ENCODE data around the gene CA5B. TPM values are rescaled to one million over a fixed set of nuclear protein-coding genes. Genes with fewer than 3 reads are reported as not detected.
A peak's percentile ranks its signal among the peaks of the same experiment; 100 is the strongest.
"Not testable (repeated sequence)": the region's sequence is repeated elsewhere in the genome, so short reads cannot be mapped to it uniquely, and the experiment has no call there.

CA5B gene
- 6.3 TPM for total RNA-seq (ENCODE audit: insufficient read depth, low replicate concordance)

DNA sequence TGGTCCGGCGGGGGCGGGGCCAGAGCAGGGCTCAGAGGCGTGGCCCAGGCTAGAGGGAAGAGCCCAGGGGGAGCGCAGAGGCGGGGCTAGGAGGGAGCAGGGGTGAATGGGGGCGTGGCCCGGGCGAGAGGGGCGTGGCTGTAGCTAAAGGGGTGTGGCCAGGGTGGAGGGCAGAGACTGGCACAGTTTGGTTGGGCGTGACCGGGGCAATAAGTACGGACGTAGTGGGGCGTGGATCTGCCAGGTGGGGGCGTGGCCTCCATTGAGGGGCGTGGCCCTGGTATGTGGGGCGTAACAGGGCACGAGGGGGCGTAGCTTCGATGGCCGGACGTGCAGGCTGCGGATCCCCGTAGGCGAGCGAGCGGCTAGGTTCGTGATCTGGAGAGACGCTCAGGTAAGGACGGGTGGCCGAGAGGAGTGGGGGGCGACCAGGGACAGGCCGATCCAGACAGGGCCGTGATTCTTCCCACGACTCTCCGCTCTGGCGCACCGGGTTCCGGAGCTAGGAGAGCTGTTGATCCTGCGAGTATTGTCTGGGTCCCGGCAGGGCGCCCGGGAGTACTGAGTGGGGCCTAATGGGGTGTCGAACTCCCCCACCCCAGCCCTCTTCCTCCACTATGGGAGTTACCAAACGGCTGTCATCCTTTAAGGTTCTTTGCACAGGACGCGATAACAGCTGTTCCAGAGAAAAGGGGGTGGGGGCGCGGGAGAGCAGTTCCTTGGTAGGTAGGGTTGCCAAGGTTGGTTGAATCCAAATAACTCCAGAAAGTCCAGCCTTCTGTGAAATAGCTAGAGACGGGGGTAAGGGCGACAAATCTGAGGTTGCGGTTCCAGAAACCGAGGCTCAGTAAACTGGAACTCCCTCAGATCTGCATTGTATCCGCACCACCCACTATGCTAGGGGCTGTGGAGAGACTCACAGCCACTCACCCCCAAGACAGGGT is at the start of gene CA5B:
TSS of gene CA5B (plus strand) at position 312 of the 944 bp plus-strand sequence. CDS start 11,754 bp downstream, outside the sequence.
- DNase-seq (ENCODE audit: low spot score), result peak; percentile 82

DNA sequence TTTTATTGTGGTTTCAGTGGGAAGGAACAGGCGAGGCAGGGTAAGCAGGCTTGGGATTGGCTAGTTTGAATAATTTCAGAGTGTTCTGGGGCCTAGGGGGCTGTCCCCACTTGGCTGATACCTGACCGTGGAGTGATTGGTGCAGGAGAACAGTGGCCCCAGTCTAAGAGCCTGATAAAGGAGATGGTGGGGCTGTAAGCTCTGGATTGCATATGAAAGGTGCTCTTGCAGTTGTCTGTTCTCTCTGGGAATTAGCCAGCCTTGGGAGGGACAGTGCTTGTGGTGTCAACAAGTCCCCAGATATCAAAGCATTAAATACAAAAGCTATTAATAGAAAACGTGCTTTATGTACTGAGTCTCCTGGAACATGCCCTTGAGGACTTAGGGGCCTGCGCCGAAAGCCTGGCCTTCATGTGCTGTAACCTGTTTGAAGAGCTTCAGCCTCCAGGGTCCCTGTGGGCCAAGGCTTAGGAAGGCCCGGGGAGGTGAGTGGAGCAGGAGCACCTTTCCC is 43.1 kb upstream of the CA5B start:
- DNase-seq (ENCODE audit: low spot score), result no peak

- no peak for DNase-seq (ENCODE audit: low spot score)
Observed at GRCh38 chrX:15696516-15696915, 41.6 kb upstream of the CA5B start.

GRCh38 chrX:15702488-15703371 is 35.3 kb upstream of the CA5B start:
- DNase-seq (ENCODE audit: low spot score), result no peak

GRCh38 chrX:15703809-15704208 is 34.3 kb upstream of the CA5B start:
- not testable (repeated sequence) for DNase-seq (ENCODE audit: low spot score)

GRCh38 chrX:15704273-15704672 is 33.8 kb upstream of the CA5B start:
- DNase-seq (ENCODE audit: low spot score), result not testable (repeated sequence)

GRCh38 chrX:15714529-15714928 is 23.5 kb upstream of the CA5B start:
- DNase-seq (ENCODE audit: low spot score), result no peak

GRCh38 chrX:15718283-15718970 is 19.6 kb upstream of the CA5B start:
- DNase-seq (ENCODE audit: low spot score), result no peak

- no peak for DNase-seq (ENCODE audit: low spot score)
Observed at GRCh38 chrX:15719324-15719968, 18.6 kb upstream of the CA5B start.

- DNase-seq (ENCODE audit: low spot score), result no peak
Observed at GRCh38 chrX:15721911-15722310, 16.2 kb upstream of the CA5B start.

- no peak for DNase-seq (ENCODE audit: low spot score)
Observed at GRCh38 chrX:15723887-15724517, 14.1 kb upstream of the CA5B start.

DNA sequence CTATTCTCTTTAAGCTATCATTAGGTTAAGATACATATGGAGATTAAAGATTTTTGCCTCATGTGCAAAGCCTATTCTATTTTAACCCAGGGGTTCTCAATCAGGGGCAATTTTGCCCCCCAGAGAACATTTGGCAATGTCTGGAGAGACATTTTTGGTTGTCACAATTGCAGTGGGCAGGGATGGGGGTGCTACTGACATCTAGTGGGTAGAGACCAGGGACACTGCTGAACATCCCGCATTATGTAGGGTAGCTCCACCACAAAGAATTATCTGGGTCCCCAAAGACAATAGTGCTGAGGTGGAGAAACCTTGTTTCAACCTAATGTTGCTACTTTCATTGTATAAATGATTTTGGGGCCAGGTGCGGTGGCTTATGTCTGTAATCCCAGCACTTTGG is 13.2 kb upstream of the CA5B start:
- no peak for DNase-seq (ENCODE audit: low spot score)

DNA sequence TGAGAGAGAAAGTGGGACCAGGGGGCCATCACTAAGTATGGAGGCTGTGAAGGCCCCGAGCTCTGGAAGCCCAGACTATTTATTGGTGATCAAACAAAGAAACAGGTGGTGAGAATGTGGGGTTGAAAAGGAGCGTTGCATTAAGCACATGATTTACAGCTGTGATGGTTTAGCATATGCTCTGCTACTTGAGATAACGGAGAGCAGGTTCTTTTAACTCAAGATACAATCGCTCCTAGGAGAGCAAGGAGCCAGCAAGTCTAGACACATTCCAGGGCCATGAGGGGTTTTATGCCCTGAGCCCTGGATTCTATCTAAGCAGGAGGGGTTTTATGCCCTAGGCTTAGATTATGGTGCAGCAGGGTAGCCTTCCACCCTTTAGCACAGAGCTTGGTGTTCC is 6.7 kb upstream of the CA5B start:
- not testable (repeated sequence) for DNase-seq (ENCODE audit: low spot score)

DNA sequence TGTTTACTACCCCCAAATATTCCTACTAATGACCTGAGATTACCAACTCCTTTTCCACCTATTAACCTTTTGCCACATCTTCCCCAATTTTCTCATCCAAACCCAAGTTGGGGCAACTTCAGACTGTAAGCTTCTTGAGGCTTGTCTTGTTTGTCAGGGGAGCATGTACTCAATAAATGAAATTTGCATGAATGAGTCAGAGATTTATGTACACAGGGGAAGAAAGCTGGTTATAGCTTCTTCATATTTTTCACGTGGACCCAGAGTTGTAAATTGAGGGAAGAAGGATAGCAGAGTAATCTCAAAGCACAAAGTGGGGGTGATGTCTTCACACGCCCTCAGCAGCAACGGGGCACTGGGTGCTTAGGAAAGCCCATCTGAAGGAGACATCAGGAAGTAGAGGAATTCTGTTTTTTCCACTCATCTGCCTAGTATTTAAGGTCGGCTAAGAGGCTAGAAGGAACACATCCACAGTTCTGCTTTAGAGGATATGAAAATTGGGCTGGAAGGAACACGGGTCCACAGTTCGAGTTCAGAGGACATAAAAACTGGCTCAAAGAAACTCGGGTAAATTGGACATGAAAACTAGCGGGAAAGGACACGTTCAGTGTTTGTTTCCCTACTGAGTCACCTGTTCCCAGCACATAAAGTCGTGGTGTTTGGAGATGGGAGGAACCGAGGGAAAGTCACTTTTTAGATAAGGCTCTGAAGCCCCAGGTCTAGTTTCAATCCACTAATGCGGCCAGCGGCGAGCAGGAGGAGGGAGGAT is 696 bp upstream of the CA5B start:
- DNase-seq (ENCODE audit: low spot score), result no peak

GRCh38 chrX:15739886-15740285 is 1.8 kb downstream of the CA5B start:
- DNase-seq (ENCODE audit: low spot score), result no peak

DNA sequence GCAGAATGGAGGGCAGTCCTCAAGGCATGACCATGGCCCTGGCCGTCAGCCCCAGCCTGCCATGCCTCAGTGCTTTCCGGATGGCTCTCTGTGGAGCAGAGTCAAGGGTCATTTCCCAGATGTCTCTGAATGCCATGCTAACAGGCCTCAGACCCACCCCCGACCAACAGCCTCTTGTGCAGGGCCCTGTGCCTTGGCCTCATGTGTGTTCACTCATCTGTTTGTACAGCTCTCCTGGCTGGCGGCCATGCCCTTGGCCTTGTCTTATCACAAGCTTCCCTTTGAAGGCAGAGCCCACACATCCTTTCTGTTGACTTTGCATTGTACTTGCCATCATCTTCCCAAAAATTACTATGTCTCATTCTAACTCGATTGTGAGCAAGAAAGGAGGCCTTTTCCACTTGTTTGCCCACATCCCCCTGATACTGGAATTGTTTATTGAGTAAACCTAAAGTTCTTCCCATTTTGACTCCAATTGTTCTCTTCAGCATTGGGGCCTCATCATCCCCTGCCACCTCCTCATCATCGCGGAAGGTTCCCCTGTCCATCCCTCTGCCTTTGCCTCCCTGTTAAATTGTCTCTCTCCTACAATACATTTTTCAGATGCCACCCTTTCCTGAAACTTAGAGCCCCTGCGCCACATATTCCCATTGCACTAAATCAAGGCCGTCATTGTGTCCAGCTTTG is 6.3 kb downstream of the CA5B start:
- no peak for DNase-seq (ENCODE audit: low spot score)

GRCh38 chrX:15745179-15745578 is 7.1 kb downstream of the CA5B start:
- no peak for DNase-seq (ENCODE audit: low spot score)

DNA sequence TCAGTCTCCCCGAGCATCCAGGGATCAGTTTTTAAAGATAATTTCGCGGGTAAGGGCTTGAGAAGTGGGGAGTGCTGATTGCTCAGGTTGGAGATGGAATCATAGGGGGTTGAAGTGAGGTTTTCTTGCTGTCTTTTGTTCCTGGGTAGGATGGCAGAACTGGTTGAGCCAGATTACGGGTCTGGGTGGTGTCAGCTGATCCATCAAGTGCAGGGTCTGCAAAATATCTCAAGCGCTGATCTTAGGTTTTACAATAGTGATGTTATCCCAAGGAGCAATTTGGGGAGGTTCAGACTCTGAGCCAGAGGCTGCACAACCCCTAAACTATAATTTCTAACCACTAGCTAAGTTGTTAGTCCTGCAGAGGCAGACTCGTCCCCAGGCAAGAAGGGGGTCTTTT is 8.6 kb downstream of the CA5B start:
- peak; percentile 45 for DNase-seq (ENCODE audit: low spot score)

- no peak for DNase-seq (ENCODE audit: low spot score)
Observed at GRCh38 chrX:15747626-15748173, 9.6 kb downstream of the CA5B start.
